Osteoblast (primary cell): ENCODE measurements around the gene ATG9B. TPM values are rescaled to one million over a fixed set of nuclear protein-coding genes. Genes with fewer than 3 reads are reported as not detected.

Source experiments
- DNase-seq: peaks from one replicate; pipeline ENCODE4 v3.0.0; 2011; ENCODE audit warnings: low spot score, mixed read lengths; ENCODE audit not compliant: insufficient read length; ENCODE audit errors: missing footprints
- H2AFZ ChIP-seq: 2 replicates; pipeline ENCODE4 v1.6.0; 2011; ENCODE audit warnings: mild to moderate bottlenecking, low read length
- H3K27ac ChIP-seq: 2 replicates; pipeline ENCODE4 v1.5.1; 2011; ENCODE audit warnings: mild to moderate bottlenecking, low read depth, low read length, moderate library complexity
- H3K27me3 ChIP-seq: 2 replicates; pipeline ENCODE4 v1.6.0; 2012; ENCODE audit warnings: mild to moderate bottlenecking, control low read depth, inconsistent platforms, low read length, moderate library complexity; ENCODE audit not compliant: insufficient read depth
- H3K36me3 ChIP-seq: 2 replicates; pipeline ENCODE4 v1.5.1; 2011; ENCODE audit warnings: mild to moderate bottlenecking, low read length, control low read depth, moderate library complexity; ENCODE audit not compliant: insufficient read depth
- H3K4me1 ChIP-seq: 2 replicates; pipeline ENCODE4 v1.5.1; 2011; ENCODE audit warnings: mild to moderate bottlenecking, low read length, control low read depth, moderate library complexity; ENCODE audit not compliant: insufficient read depth
- H3K4me2 ChIP-seq: 2 replicates; pipeline ENCODE4 v1.6.0; 2011; ENCODE audit warnings: mild to moderate bottlenecking, low read length; ENCODE audit not compliant: insufficient read depth
- H3K4me3 ChIP-seq: fragments of 200-600 bp; sonication (generic); 3 replicates; pipeline ENCODE4 v1.5.1; 2012; ENCODE audit warnings: mild to moderate bottlenecking, low read length, inconsistent platforms; ENCODE audit not compliant: insufficient read depth
- H3K79me2 ChIP-seq: 2 replicates; pipeline ENCODE4 v1.6.0; 2012; ENCODE audit warnings: mild to moderate bottlenecking, low read length, control low read depth, inconsistent platforms; ENCODE audit not compliant: insufficient read depth
- H3K9me3 ChIP-seq: 2 replicates; pipeline ENCODE4 v1.5.1; 2011; ENCODE audit warnings: low read depth, low read length, control low read depth
- H4K20me1 ChIP-seq: 2 replicates; pipeline ENCODE4 v1.6.0; 2012; ENCODE audit warnings: mild to moderate bottlenecking, low read length, control low read depth; ENCODE audit not compliant: insufficient read depth
- CTCF ChIP-seq: IDR thresholded peaks from 2 replicates; pipeline ENCODE4 v1.5.1; 2011; ENCODE audit warnings: mild to moderate bottlenecking, low read depth, low read length, moderate library complexity; ENCODE audit errors: extremely low read depth
- total RNA-seq: library from RNA; depleted of rRNA; stranded (reverse); fragments of >200 nt; gene quantifications from 2 replicates; pipeline ENCODE4 v1.2.3, GENCODE V29; 2012

Gene ATG9B
- total RNA-seq, 1 donor = not detected

- peaks cover 27% of the 10 kb centered on the region for H3K79me2 ChIP-seq
Observed at GRCh38 chr7:151057506-151057988, 33.3 kb upstream of the ATG9B start, which contains the start of gene CDK5. Gene CDK5 (minus strand): TSS chr7:151057897. CDS start chr7:151057848, 49 bp downstream.

GRCh38 chr7:151056666-151057505 is 32.6 kb upstream of the ATG9B start:
- H2AFZ ChIP-seq = peak overlapping the region; percentile 53
- TF ChIP-seq CTCF = no peak

More at GRCh38 chr7:151057506-151057988, 33.3 kb upstream of the ATG9B start, which contains the start of gene CDK5:
- peaks cover 4% of the 10 kb centered on the region for H3K36me3 ChIP-seq
- peak within 1 kb of the TSS; percentile 93 for H3K27ac ChIP-seq
- H2AFZ ChIP-seq = peak within 1 kb of the TSS; percentile 93
- peak within 1 kb of the TSS; percentile 100 for H3K4me2 ChIP-seq
- H3K27me3 ChIP-seq = no peaks in the 10 kb centered on the region
- peak; percentile 96 for DNase-seq
- peaks cover 17% of the 10 kb centered on the region for H4K20me1 ChIP-seq
- peak within 1 kb of the TSS; percentile 91 for H3K4me3 ChIP-seq
- no peak for TF ChIP-seq CTCF
- H3K9me3 ChIP-seq = no peaks in the 10 kb centered on the region
- peaks cover 45% of the 10 kb centered on the region for H3K4me1 ChIP-seq

GRCh38 chr7:151056283-151056665 is 32.0 kb upstream of the ATG9B start:
- no peak for TF ChIP-seq CTCF
- H3K9me3 ChIP-seq = no peaks in the 10 kb centered on the region
- no peak overlapping the region for H2AFZ ChIP-seq
- peaks cover 33% of the 10 kb centered on the region for H3K4me1 ChIP-seq
- no peak overlapping the region for H3K4me2 ChIP-seq
- peaks cover 16% of the 10 kb centered on the region for H4K20me1 ChIP-seq
- no peak overlapping the region for H3K4me3 ChIP-seq
- H3K27me3 ChIP-seq = no peaks in the 10 kb centered on the region
- H3K79me2 ChIP-seq = peaks cover 14% of the 10 kb centered on the region
- DNase-seq = no peak
- no peak overlapping the region for H3K27ac ChIP-seq
- peaks cover 4% of the 10 kb centered on the region for H3K36me3 ChIP-seq

More at GRCh38 chr7:151056666-151057505, 32.6 kb upstream of the ATG9B start:
- H3K36me3 ChIP-seq = peaks cover 4% of the 10 kb centered on the region
- H3K4me3 ChIP-seq = peak overlapping the region; percentile 91
- no peaks in the 10 kb centered on the region for H3K27me3 ChIP-seq
- peaks cover 39% of the 10 kb centered on the region for H3K4me1 ChIP-seq
- no peak overlapping the region for H3K27ac ChIP-seq
- peak; percentile 72 for DNase-seq
- peaks cover 20% of the 10 kb centered on the region for H3K79me2 ChIP-seq
- no peaks in the 10 kb centered on the region for H3K9me3 ChIP-seq
- H3K4me2 ChIP-seq = peak overlapping the region; percentile 100
- peaks cover 19% of the 10 kb centered on the region for H4K20me1 ChIP-seq

- DNase-seq = no peak
- TF ChIP-seq CTCF = no peak
Observed at GRCh38 chr7:151053751-151054150, 29.5 kb upstream of the ATG9B start.

More at GRCh38 chr7:151053751-151054150, 29.5 kb upstream of the ATG9B start:
- no peak overlapping the region for H2AFZ ChIP-seq
- no peaks in the 10 kb centered on the region for H3K9me3 ChIP-seq
- H3K27ac ChIP-seq = no peak overlapping the region
- H3K36me3 ChIP-seq = peaks cover 4% of the 10 kb centered on the region
- H3K27me3 ChIP-seq = no peaks in the 10 kb centered on the region
- no peak overlapping the region for H3K4me2 ChIP-seq
- H4K20me1 ChIP-seq = peaks cover 6% of the 10 kb centered on the region
- no peak overlapping the region for H3K4me3 ChIP-seq
- H3K79me2 ChIP-seq = no peaks in the 10 kb centered on the region
- peaks cover 18% of the 10 kb centered on the region for H3K4me1 ChIP-seq
